B cell (primary cell): ENCODE measurements around the gene MICU1. TPM values are rescaled to one million over a fixed set of nuclear protein-coding genes. Genes with fewer than 3 reads are reported as not detected.

ENCODE experiments used
- ATAC-seq: fragments of 200-7000 bp; cut with Tn5 transposase; one replicate; pipeline ENCODE4 v1.10.0; 2021; ENCODE audit warnings: low read depth, mild to moderate bottlenecking, moderate number of reproducible peaks, moderate library complexity
- CTCF ChIA-PET: fragments of 350-600 bp; sonication (Branson Sonifier 250); formaldehyde crosslinking; loops from one replicate; lab custom pipeline; 2021; ENCODE audit warnings: antibody characterized with exemption, inconsistent platforms; lab: Charles Lee
- POLR2A ChIA-PET: fragments of 350-600 bp; sonication (Branson Sonifier 250); formaldehyde crosslinking; loops from one replicate; lab custom pipeline; 2021; ENCODE audit warnings: antibody characterized with exemption; lab: Charles Lee
- DNase-seq: peaks from one replicate; pipeline ENCODE4 v3.0.0; 2013
- H2AFZ ChIP-seq: 2 replicates; pipeline ENCODE4 v1.6.1; 2012; ENCODE audit warnings: mild to moderate bottlenecking, low read depth, low read length; ENCODE audit not compliant: insufficient read depth, poor library complexity, severe bottlenecking
- H3K27ac ChIP-seq, 2 donors: 1 replicate in 1 of 2; 2 replicates in 1 of 2; pipeline ENCODE4 v1.5.1; 2012 to 2013; ENCODE audit warnings: low read length in 2 of 2, mild to moderate bottlenecking in 2 of 2, moderate library complexity in 1 of 2
- H3K27me3 ChIP-seq, 4 experiments: fragments of 200-600 bp in 1 of 4; sonication (generic) in 1 of 4; replicated peaks in 1 of 4; 1 replicate in 2 of 4; 2 replicates in 2 of 4; pipeline versions ENCODE4 v1.6.1 to v1.7.0; 2013 to 2016; ENCODE audit warnings: low read length in 3 of 4, mild to moderate bottlenecking in 2 of 4, mixed read lengths in 1 of 4, moderate library complexity in 1 of 4; ENCODE audit not compliant: insufficient read depth in 4 of 4, control insufficient read depth in 3 of 4; ENCODE audit errors: control extremely low read depth in 1 of 4
- H3K36me3 ChIP-seq, 2 experiments: replicated peaks in 1 of 2; 1 replicate in 1 of 2; 2 replicates in 1 of 2; pipeline versions ENCODE4 v1.6.1 to v1.7.1; 2013; ENCODE audit warnings: low read length in 1 of 2; ENCODE audit not compliant: insufficient read depth in 2 of 2, control insufficient read depth in 1 of 2; ENCODE audit errors: control extremely low read depth in 1 of 2, extremely low read depth in 1 of 2
- H3K4me1 ChIP-seq, 2 donors: fragments of 200-600 bp in 1 of 2; sonication (generic) in 1 of 2; 1 replicate in 1 of 2; 2 replicates in 1 of 2; pipeline versions ENCODE4 v1.5.1 to v1.6.1; 2013 to 2017; ENCODE audit warnings: low read length in 2 of 2; ENCODE audit not compliant: control insufficient read depth in 2 of 2, insufficient read depth in 2 of 2
- H3K4me2 ChIP-seq: replicated peaks from 2 replicates; pipeline ENCODE3; 2012; ENCODE audit warnings: mild to moderate bottlenecking, low read depth, low read length; ENCODE audit not compliant: poor library complexity, severe bottlenecking
- H3K4me3 ChIP-seq, 5 experiments: fragments of 200-600 bp in 1 of 5; sonication (generic) in 1 of 5; 1 replicate in 3 of 5; 2 replicates in 2 of 5; pipeline versions ENCODE4 v1.5.1 to v1.7.0; 2011 to 2016; ENCODE audit warnings: low read length in 4 of 5, mild to moderate bottlenecking in 4 of 5, low read depth in 2 of 5, control low read depth in 1 of 5, moderate library complexity in 1 of 5; ENCODE audit not compliant: insufficient read depth in 1 of 5; ENCODE audit errors: control extremely low read depth in 1 of 5, extremely low read depth in 1 of 5
- H3K79me2 ChIP-seq: fragments of 200-600 bp; sonication (generic); one replicate; pipeline ENCODE4 v1.6.0; 2016; ENCODE audit warnings: low read length; ENCODE audit not compliant: control insufficient read depth, insufficient read depth
- H3K9ac ChIP-seq: fragments of 200-600 bp; sonication (generic); 2 replicates; pipeline ENCODE4 v1.6.1; 2017; ENCODE audit warnings: mild to moderate bottlenecking, low read length, moderate library complexity
- H3K9me3 ChIP-seq, 3 donors: one replicate each; pipeline versions ENCODE4 v1.6.1 to v1.7.1; 2013; ENCODE audit warnings: low read length in 2 of 3; ENCODE audit not compliant: control insufficient read depth in 2 of 3, insufficient read depth in 1 of 3; ENCODE audit errors: control extremely low read depth in 1 of 3
- H4K20me1 ChIP-seq: 2 replicates; pipeline ENCODE4 v1.6.0; 2012; ENCODE audit warnings: mild to moderate bottlenecking, low read length; ENCODE audit not compliant: insufficient read depth, control insufficient read depth, poor library complexity, severe bottlenecking
- H3K27ac Mint-ChIP-seq: one replicate; pipeline ENCODE4 v1.8.0; 2021; ENCODE audit warnings: mixed read lengths
- H3K27me3 Mint-ChIP-seq: one replicate; pipeline ENCODE4 v1.8.0; 2021; ENCODE audit warnings: mixed read lengths
- H3K4me1 Mint-ChIP-seq: one replicate; pipeline ENCODE4 v1.8.0; 2021; ENCODE audit warnings: mixed read lengths
- H3K4me3 Mint-ChIP-seq: one replicate; pipeline ENCODE4 v1.8.0; 2021; ENCODE audit warnings: mixed read lengths
- H3K9me3 Mint-ChIP-seq: one replicate; pipeline ENCODE4 v1.8.0; 2022; ENCODE audit warnings: mixed read lengths; ENCODE audit not compliant: insufficient read depth
- CTCF ChIP-seq: fragments of 200-600 bp; IDR thresholded peaks from one replicate; pipeline ENCODE4 v1.8.0; 2022; ENCODE audit warnings: antibody characterized with exemption, mild to moderate bottlenecking
- EZH2 ChIP-seq: IDR thresholded peaks from 2 replicates; pipeline ENCODE4 v1.6.1; 2012; ENCODE audit warnings: borderline replicate concordance, low read depth, mild to moderate bottlenecking, moderate library complexity, low read length; ENCODE audit not compliant: insufficient read depth, poor library complexity, severe bottlenecking
- WGBS: methylation state at CpG from one replicate; pipeline ENCODE4 v1.1.5; 2013; ENCODE audit warnings: missing lambda C conversion rate; ENCODE audit not compliant: insufficient coverage; 5-methylcytosine and 5-hydroxymethylcytosine counted together
- intact Hi-C: fragments of 100-400 bp; cut with micrococcal nuclease; formaldehyde crosslinking; loops from one replicate; pipeline ENCODE4 v1.10.0; 2022
- polyA plus RNA-seq: library from polyadenylated mRNA; depleted of rRNA; stranded (reverse); fragments of >200 nt; gene quantifications from 2 replicates; pipeline ENCODE4 v1.2.3, GENCODE V29; 2012
- total RNA-seq, 2 donors: library from RNA; stranded (reverse); fragments of 120-200 nt in 1 of 2; gene quantifications; 1 replicate in 1 of 2; 2 replicates in 1 of 2; pipeline versions ENCODE4 v1.2.3 to v1.2.4, GENCODE V29; 2013 to 2022

The MICU1 gene
- total and polyA plus RNA-seq, 2 donors (not counting 1 experiment from before 2014, with no cell fraction given) = 12.0 to 34.7 TPM

GRCh38 chr10:72665925-72666324, 40.0 kb upstream of the MICU1 start:
- H3K9me3 ChIP-seq = no peaks in the 10 kb centered on the region
- no peak for TF ChIP-seq CTCF
- no peak for TF ChIP-seq EZH2
- Mint-ChIP-seq H3K27ac (no peak overlapping the region), H3K4me3 (no peak overlapping the region), H3K27me3 (peaks cover 3% of the 10 kb centered on the region), H3K4me1 (no peaks in the 10 kb centered on the region), H3K9me3 (no peaks in the 10 kb centered on the region)
- H3K4me1 ChIP-seq = no peaks in the 10 kb centered on the region
- no peaks in the 10 kb centered on the region for H4K20me1 ChIP-seq
- no peak overlapping the region for H3K4me2 ChIP-seq
- H2AFZ ChIP-seq = no peak overlapping the region
- no peaks in the 10 kb centered on the region for H3K79me2 ChIP-seq
- ChIA-PET CTCF (interaction anchor here (0.7 kb wide), 1 partner anchor 76 kb away, joined by 3 read pairs; no protein-coding TSS in a partner anchor), POLR2A (interaction anchor here (0.7 kb wide), 1 partner anchor 557 kb away, joined by 8 read pairs; no protein-coding TSS in a partner anchor)
- H3K4me3 ChIP-seq = no peak overlapping the region
- ATAC-seq = no peak
- DNase-seq = no peak
- no peaks in the 10 kb centered on the region for H3K36me3 ChIP-seq
- no CpG with 5 or more reads among the region's 4 CpGs for WGBS
- no peaks in the 10 kb centered on the region for H3K27me3 ChIP-seq
- H3K9ac ChIP-seq = no peak overlapping the region
- intact Hi-C loops = no loop called here
- no peak overlapping the region for H3K27ac ChIP-seq

DNA sequence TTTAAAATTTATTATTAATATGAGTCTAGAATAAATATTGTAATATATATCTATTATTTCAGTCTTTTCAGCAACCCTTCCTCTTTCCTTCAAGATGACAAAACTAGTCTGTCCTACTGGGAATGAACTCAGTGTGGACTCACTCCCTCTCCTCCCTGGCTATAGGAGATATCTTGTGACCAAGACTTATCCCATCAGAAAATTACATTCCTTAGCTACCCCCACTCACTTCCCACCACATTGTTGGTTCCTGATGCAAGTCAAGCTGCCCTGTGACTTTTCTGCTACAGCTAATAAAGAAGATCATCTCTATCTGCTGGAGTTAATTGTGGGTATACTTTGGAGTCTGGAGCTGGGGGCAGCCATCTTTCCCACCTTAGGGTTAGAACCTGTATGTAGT, 38.1 kb upstream of the MICU1 start:
- Histone ChIP-seq H2AFZ (no peak overlapping the region), H4K20me1 (no peaks in the 10 kb centered on the region), H3K4me1 (no peaks in the 10 kb centered on the region), H3K27me3 (no peaks in the 10 kb centered on the region), H3K4me2 (no peak overlapping the region), H3K9me3 (no peaks in the 10 kb centered on the region), H3K27ac (no peak overlapping the region), H3K79me2 (no peaks in the 10 kb centered on the region), H3K4me3 (no peak overlapping the region), H3K9ac (no peak overlapping the region), H3K36me3 (no peaks in the 10 kb centered on the region)
- no peaks in the 10 kb centered on the region for H3K4me1 Mint-ChIP-seq
- H3K27ac Mint-ChIP-seq = no peak overlapping the region
- intact Hi-C loops = no loop called here
- ATAC-seq = no peak
- ChIA-PET CTCF (interaction anchor here (0.6 kb wide), 1 partner anchor 76 kb away, joined by 3 read pairs; no protein-coding TSS in a partner anchor), POLR2A (no interaction called here)
- no peak for DNase-seq
- H3K4me3 Mint-ChIP-seq = no peak overlapping the region
- H3K9me3 Mint-ChIP-seq = no peaks in the 10 kb centered on the region
- no peak for TF ChIP-seq CTCF
- no peak for TF ChIP-seq EZH2
- peaks cover 6% of the 10 kb centered on the region for H3K27me3 Mint-ChIP-seq
